Measurements from ENCODE around the gene WDR88. TPM values are rescaled to one million over a fixed set of nuclear protein-coding genes. Genes with fewer than 3 reads are reported as not detected.

The WDR88 gene
- polyA plus RNA-seq, 1 donor from 2014 or later: 0.35 TPM

GRCh38 chr19:33207040-33207620, 75.2 kb downstream of the WDR88 start:
- no peaks in the 10 kb centered on the region for H3K9me3 ChIP-seq (ENCODE audit: low read length)
- no peak for TF ChIP-seq RAD21 (conservative IDR thresholded peaks at IDR 0.05)
- no peak for TF ChIP-seq SMC3 (conservative IDR thresholded peaks at IDR 0.05; ENCODE audit: poor library complexity)
- no peak for TF ChIP-seq TAF1 (IDR thresholded peaks at IDR 0.05; ENCODE audit: low read depth)
- TF ChIP-seq MXI1 (conservative IDR thresholded peaks at IDR 0.05; ENCODE audit: poor library complexity, severe bottlenecking): no peak
- no peak for TF ChIP-seq EP300 (conservative IDR thresholded peaks at IDR 0.05; ENCODE audit: poor library complexity, severe bottlenecking)
- no peak for TF ChIP-seq EZH2 (IDR thresholded peaks at IDR 0.05; ENCODE audit: borderline replicate concordance, insufficient read depth, low read length, poor library complexity, severe bottlenecking)
- TF ChIP-seq, protein P1, sequence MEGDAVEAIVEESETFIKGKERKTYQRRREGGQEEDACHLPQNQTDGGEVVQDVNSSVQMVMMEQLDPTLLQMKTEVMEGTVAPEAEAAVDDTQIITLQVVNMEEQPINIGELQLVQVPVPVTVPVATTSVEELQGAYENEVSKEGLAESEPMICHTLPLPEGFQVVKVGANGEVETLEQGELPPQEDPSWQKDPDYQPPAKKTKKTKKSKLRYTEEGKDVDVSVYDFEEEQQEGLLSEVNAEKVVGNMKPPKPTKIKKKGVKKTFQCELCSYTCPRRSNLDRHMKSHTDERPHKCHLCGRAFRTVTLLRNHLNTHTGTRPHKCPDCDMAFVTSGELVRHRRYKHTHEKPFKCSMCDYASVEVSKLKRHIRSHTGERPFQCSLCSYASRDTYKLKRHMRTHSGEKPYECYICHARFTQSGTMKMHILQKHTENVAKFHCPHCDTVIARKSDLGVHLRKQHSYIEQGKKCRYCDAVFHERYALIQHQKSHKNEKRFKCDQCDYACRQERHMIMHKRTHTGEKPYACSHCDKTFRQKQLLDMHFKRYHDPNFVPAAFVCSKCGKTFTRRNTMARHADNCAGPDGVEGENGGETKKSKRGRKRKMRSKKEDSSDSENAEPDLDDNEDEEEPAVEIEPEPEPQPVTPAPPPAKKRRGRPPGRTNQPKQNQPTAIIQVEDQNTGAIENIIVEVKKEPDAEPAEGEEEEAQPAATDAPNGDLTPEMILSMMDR (IDR thresholded peaks at IDR 0.05; ENCODE audit: poor library complexity, severe bottlenecking): no peak
- TF ChIP-seq POLR2AphosphoS5 (IDR thresholded peaks at IDR 0.05): no peak
- TF ChIP-seq REST (IDR thresholded peaks at IDR 0.05; ENCODE audit: borderline replicate concordance): no peak
- no peak overlapping the region for H3K27ac ChIP-seq (ENCODE audit: low read length)
- H3K79me2 ChIP-seq (replicated peaks; ENCODE audit: insufficient read depth, low read length): no peaks in the 10 kb centered on the region
- no peaks in the 10 kb centered on the region for H4K20me1 ChIP-seq (ENCODE audit: insufficient read depth)
- H3K4me2 ChIP-seq (ENCODE audit: low read length): no peak overlapping the region
- H3F3A ChIP-seq (ENCODE audit: insufficient read depth, low read length, poor library complexity, severe bottlenecking): no peaks in the 10 kb centered on the region
- H2AFZ ChIP-seq (ENCODE audit: low read depth, low read length): no peak overlapping the region
- H3K27me3 ChIP-seq (ENCODE audit: insufficient read depth, low read depth, low read length): no peaks in the 10 kb centered on the region
- no peak overlapping the region for H3K9ac ChIP-seq (ENCODE audit: low read length)
- no peaks in the 10 kb centered on the region for H3K9me2 ChIP-seq (ENCODE audit: insufficient read depth, low read length)
- H3K4me3 ChIP-seq (ENCODE audit: low read length): no peak overlapping the region
- peaks cover 3% of the 10 kb centered on the region for H3K36me3 ChIP-seq (ENCODE audit: insufficient read depth, low read length)

DNA sequence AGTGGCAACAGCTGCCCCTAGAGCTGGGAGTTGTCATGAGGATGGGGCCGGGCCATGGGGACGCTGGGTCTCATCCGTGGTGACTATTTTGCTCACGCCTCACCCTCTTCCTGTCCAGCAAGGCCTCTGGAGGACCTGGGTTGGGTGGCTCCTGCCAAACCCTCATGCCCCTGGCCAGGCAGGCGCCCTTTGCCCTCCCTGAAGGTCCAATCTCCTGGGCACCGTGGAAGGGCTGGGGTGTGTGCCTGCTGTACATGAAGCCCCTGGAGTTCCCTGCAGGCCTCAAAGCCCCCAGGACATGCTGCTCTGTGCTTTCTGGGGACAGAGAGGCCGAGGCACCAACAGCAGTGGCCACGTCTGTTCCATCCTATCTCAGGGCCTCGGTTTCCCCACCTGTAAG, 76.0 kb downstream of the WDR88 start:
- no peaks in the 10 kb centered on the region for H3K79me2 ChIP-seq (replicated peaks; ENCODE audit: insufficient read depth, low read length)
- no peak overlapping the region for H3K4me2 ChIP-seq (ENCODE audit: low read length)
- H3K27ac ChIP-seq (ENCODE audit: low read length): no peak overlapping the region
- H3K27me3 ChIP-seq (ENCODE audit: insufficient read depth, low read depth, low read length): no peaks in the 10 kb centered on the region
- no peaks in the 10 kb centered on the region for H3F3A ChIP-seq (ENCODE audit: insufficient read depth, low read length, poor library complexity, severe bottlenecking)
- no peak overlapping the region for H3K9ac ChIP-seq (ENCODE audit: low read length)
- H3K36me3 ChIP-seq (ENCODE audit: insufficient read depth, low read length): no peaks in the 10 kb centered on the region
- no peak overlapping the region for H3K4me3 ChIP-seq (ENCODE audit: low read length)
- no peak for TF ChIP-seq MXI1 (conservative IDR thresholded peaks at IDR 0.05; ENCODE audit: poor library complexity, severe bottlenecking)
- TF ChIP-seq EZH2 (IDR thresholded peaks at IDR 0.05; ENCODE audit: borderline replicate concordance, insufficient read depth, low read length, poor library complexity, severe bottlenecking): no peak
- TF ChIP-seq, protein P1 (IDR thresholded peaks at IDR 0.05; ENCODE audit: poor library complexity, severe bottlenecking): no peak
- H4K20me1 ChIP-seq (ENCODE audit: insufficient read depth): no peaks in the 10 kb centered on the region
- no peak overlapping the region for H2AFZ ChIP-seq (ENCODE audit: low read depth, low read length)
- no peaks in the 10 kb centered on the region for H3K9me3 ChIP-seq (ENCODE audit: low read length)
- H3K9me2 ChIP-seq (ENCODE audit: insufficient read depth, low read length): no peaks in the 10 kb centered on the region
